ENCODE measurements around the gene APH1B. TPM values are rescaled to one million over a fixed set of nuclear protein-coding genes. Genes with fewer than 3 reads are reported as not detected.
"Not testable (repeated sequence)": the region's sequence is repeated elsewhere in the genome, so short reads cannot be mapped to it uniquely, and the experiment has no call there.

APH1B gene
- total and polyA plus RNA-seq, 9 donors: 9.1 to 25.2 (median 20.0) TPM

- no peaks in the 10 kb centered on the region for H3K9me3 ChIP-seq
- no peaks in the 10 kb centered on the region for H3K27me3 ChIP-seq
- H3K4me3 ChIP-seq: no peak overlapping the region
- DNase-seq: no peak
- TF ChIP-seq CTCF (IDR thresholded peaks at IDR 0.05): no peak
- no peaks in the 10 kb centered on the region for H3K36me3 ChIP-seq
- no peaks in the 10 kb centered on the region for H3K4me1 ChIP-seq (ENCODE audit: insufficient read depth)
- intact Hi-C loops (cut with DNase I): no loop called here
- no peak overlapping the region for H3K27ac ChIP-seq
- WGBS, 3 donors: 86 to 90% (median 87%) methylated on average over 8 of the region's 8 CpGs
Observed at GRCh38 chr15:63340353-63340752, 62.9 kb downstream of the APH1B start.

- Histone ChIP-seq H3K9me3 (no peaks in the 10 kb centered on the region), H3K27me3 (no peaks in the 10 kb centered on the region), H3K36me3 (no peaks in the 10 kb centered on the region), H3K4me3 (no peak overlapping the region), H3K4me1 (ENCODE audit: insufficient read depth) (no peaks in the 10 kb centered on the region), H3K27ac (no peak overlapping the region)
- DNase-seq: no peak
- 86 to 89% (median 89%) methylated on average over 3 of the region's 3 CpGs for WGBS, 3 donors
- intact Hi-C loops (cut with DNase I): no loop called here
- TF ChIP-seq EP300 (IDR thresholded peaks at IDR 0.05) (no peak), CTCF (IDR thresholded peaks at IDR 0.05) (no peak), POLR2A (IDR thresholded peaks at IDR 0.05) (no peak)
Observed at GRCh38 chr15:63340878-63341277, 63.5 kb downstream of the APH1B start.

- intact Hi-C loops (cut with DNase I): no loop called here
- no peak overlapping the region for H3K4me3 ChIP-seq
- no peaks in the 10 kb centered on the region for H3K36me3 ChIP-seq
- no peak for DNase-seq
- 89 to 97% (median 96%) methylated on average over 4 of the region's 4 CpGs for WGBS, 3 donors
- no peak overlapping the region for H3K27ac ChIP-seq
- H3K27me3 ChIP-seq: no peaks in the 10 kb centered on the region
- peaks cover 4% of the 10 kb centered on the region for H3K4me1 ChIP-seq (ENCODE audit: insufficient read depth)
- TF ChIP-seq EP300 (IDR thresholded peaks at IDR 0.05): no peak
- no peak for TF ChIP-seq CTCF (IDR thresholded peaks at IDR 0.05)
- no peak for TF ChIP-seq POLR2A (IDR thresholded peaks at IDR 0.05)
- no peaks in the 10 kb centered on the region for H3K9me3 ChIP-seq
Observed at GRCh38 chr15:63341898-63342297, 64.5 kb downstream of the APH1B start.

GRCh38 chr15:63342996-63343562, 65.7 kb downstream of the APH1B start:
- intact Hi-C loops (cut with DNase I): not testable (repeated sequence)

GRCh38 chr15:63344731-63345390, 67.5 kb downstream of the APH1B start:
- H3K4me1 ChIP-seq (ENCODE audit: insufficient read depth): peaks cover 20% of the 10 kb centered on the region
- TF ChIP-seq EP300 (IDR thresholded peaks at IDR 0.05) (no peak), CTCF (IDR thresholded peaks at IDR 0.05) (no peak), POLR2A (IDR thresholded peaks at IDR 0.05) (no peak)
- 88 to 92% (median 88%) methylated on average over 5 of the region's 5 CpGs for WGBS, 3 donors
- H3K27ac ChIP-seq: no peak overlapping the region
- intact Hi-C loops (cut with DNase I): no loop called here
- H3K27me3 ChIP-seq: no peaks in the 10 kb centered on the region
- DNase-seq: no peak
- H3K36me3 ChIP-seq: no peaks in the 10 kb centered on the region
- H3K9me3 ChIP-seq: no peaks in the 10 kb centered on the region
- H3K4me3 ChIP-seq: no peak overlapping the region

More at GRCh38 chr15:63342996-63343562, 65.7 kb downstream of the APH1B start:
- not testable (repeated sequence) for H3K9me3 ChIP-seq, H3K4me3 ChIP-seq, H3K27me3 ChIP-seq, H3K27ac ChIP-seq, DNase-seq, H3K36me3 ChIP-seq
- WGBS, 3 donors: 93 to 98% (median 97%) methylated on average over 11 of the region's 11 CpGs
- peaks cover 13% of the 10 kb centered on the region for H3K4me1 ChIP-seq (ENCODE audit: insufficient read depth)

Measured in ovary (tissue), 9 donors.